H1 (cell line): ENCODE results near the gene KCNH8. TPM values are rescaled to one million over a fixed set of nuclear protein-coding genes. Genes with fewer than 3 reads are reported as not detected.

Source experiments
- CTBP2 ChIP-seq: IDR thresholded peaks from 2 replicates; pipeline ENCODE4 v1.7.0; 2011; ENCODE audit warnings: borderline replicate concordance, mild to moderate bottlenecking, moderate library complexity, mixed read lengths, low read length; ENCODE audit not compliant: insufficient read depth, insufficient read length
- RAD21 ChIP-seq, 2 experiments: IDR thresholded peaks in 1 of 2; conservative IDR thresholded peaks in 1 of 2; 2 replicates each; pipeline ENCODE4 v1.6.1; 2011; ENCODE audit warnings: low read depth in 2 of 2, low read length in 2 of 2, improper control_type of control experiment in 1 of 2, inconsistent platforms in 1 of 2, mild to moderate bottlenecking in 1 of 2, moderate library complexity in 1 of 2
- SRF ChIP-seq: IDR thresholded peaks from 2 replicates; pipeline ENCODE4 v1.6.1; 2011; ENCODE audit warnings: mild to moderate bottlenecking, low read depth, low read length, moderate library complexity
- SUZ12 ChIP-seq: fragments of 200-600 bp; sonication (generic); IDR thresholded peaks from 2 replicates; pipeline ENCODE4 v1.6.1; 2012; ENCODE audit warnings: mild to moderate bottlenecking, inconsistent platforms, low read length, moderate library complexity, mixed read lengths
- polyA plus RNA-seq, 7 experiments: library from polyadenylated mRNA; depleted of rRNA in 3 of 7; stranded (reverse) in 5 of 7; unstranded in 2 of 7; fragments of >200 nt in 5 of 7; fragments of 200-250 nt in 2 of 7; gene quantifications; 1 replicate in 5 of 7; 2 replicates in 1 of 7; 4 replicates in 1 of 7; pipeline versions ENCODE4 v1.2.1 to v1.2.3, GENCODE V29; 2011 to 2013; ENCODE audit warnings: missing spikeins in 2 of 7, mixed read lengths in 2 of 7
- total RNA-seq: library from RNA; stranded (reverse); fragmentation: NEBNext Ultra II Directional; extraction: Animal tissue kit (Norgen Biotek cat#: 25700); gene quantifications from 2 replicates; pipeline ENCODE4 v1.2.1, GENCODE V29; 2021

The KCNH8 gene
- total and polyA plus RNA-seq, 2 of the 8 experiments (the other 6 are each of a cell fraction or from before 2014, with no cell fraction given) = 2.2 to 2.4 TPM

GRCh38 chr3:19543212-19543841 lies 395.0 kb downstream of the KCNH8 start (continued):
- TF ChIP-seq RAD21 (IDR thresholded peaks at IDR 0.05 in 1 of 2, conservative IDR thresholded peaks at IDR 0.05 in 1 of 2; ENCODE audit: low read depth in 2 of 2, low read length in 2 of 2) (peak; percentile 88 to 90), SUZ12 (no peak), CTBP2 (no peak), SRF (no peak)
